H1 (cell line): ENCODE measurements around the gene FXYD5. TPM values are rescaled to one million over a fixed set of nuclear protein-coding genes. Genes with fewer than 3 reads are reported as not detected.

Source experiments
- RAD21 ChIP-seq, 2 experiments: IDR thresholded peaks in 1 of 2; conservative IDR thresholded peaks in 1 of 2; 2 replicates each; pipeline ENCODE4 v1.6.1; 2011; ENCODE audit warnings: low read depth in 2 of 2, low read length in 2 of 2, improper control_type of control experiment in 1 of 2, inconsistent platforms in 1 of 2, mild to moderate bottlenecking in 1 of 2, moderate library complexity in 1 of 2
- RNF2 ChIP-seq: fragments of 200-900, 300-1000 bp; sonication (generic); IDR thresholded peaks from 2 replicates; pipeline ENCODE4 v1.7.1; 2016; ENCODE audit warnings: borderline replicate concordance, low read depth, mild to moderate bottlenecking, antibody characterized with exemption, low read length; ENCODE audit not compliant: poor library complexity, severe bottlenecking; ENCODE audit errors: missing control alignments
- TBP ChIP-seq: IDR thresholded peaks from 2 replicates; pipeline ENCODE4 v1.6.1; 2011; ENCODE audit warnings: low read depth, low read length, improper control_type of control experiment
- polyA plus RNA-seq, 7 experiments: library from polyadenylated mRNA; depleted of rRNA in 3 of 7; stranded (reverse) in 5 of 7; unstranded in 2 of 7; fragments of >200 nt in 5 of 7; fragments of 200-250 nt in 2 of 7; gene quantifications; 1 replicate in 5 of 7; 2 replicates in 1 of 7; 4 replicates in 1 of 7; pipeline versions ENCODE4 v1.2.1 to v1.2.3, GENCODE V29; 2011 to 2013; ENCODE audit warnings: missing spikeins in 2 of 7, mixed read lengths in 2 of 7
- total RNA-seq: library from RNA; stranded (reverse); fragmentation: NEBNext Ultra II Directional; extraction: Animal tissue kit (Norgen Biotek cat#: 25700); gene quantifications from 2 replicates; pipeline ENCODE4 v1.2.1, GENCODE V29; 2021
- TF ChIP-seq, protein P1 (sequence below): fragments of 300-600 bp; sonication (generic); IDR thresholded peaks from 2 replicates; pipeline ENCODE4 v1.7.1; 2012; ENCODE audit warnings: low read length, moderate library complexity, mild to moderate bottlenecking, inconsistent platforms; ENCODE audit not compliant: insufficient replicate concordance
- TF ChIP-seq, protein P2 (sequence below): IDR thresholded peaks from 2 replicates; pipeline ENCODE4 v1.6.1; 2012; ENCODE audit warnings: inconsistent platforms

Gene FXYD5
- total and polyA plus RNA-seq, 2 of the 8 experiments (the other 6 are each of a cell fraction or from before 2014, with no cell fraction given), result 99.0 to 191 TPM

DNA sequence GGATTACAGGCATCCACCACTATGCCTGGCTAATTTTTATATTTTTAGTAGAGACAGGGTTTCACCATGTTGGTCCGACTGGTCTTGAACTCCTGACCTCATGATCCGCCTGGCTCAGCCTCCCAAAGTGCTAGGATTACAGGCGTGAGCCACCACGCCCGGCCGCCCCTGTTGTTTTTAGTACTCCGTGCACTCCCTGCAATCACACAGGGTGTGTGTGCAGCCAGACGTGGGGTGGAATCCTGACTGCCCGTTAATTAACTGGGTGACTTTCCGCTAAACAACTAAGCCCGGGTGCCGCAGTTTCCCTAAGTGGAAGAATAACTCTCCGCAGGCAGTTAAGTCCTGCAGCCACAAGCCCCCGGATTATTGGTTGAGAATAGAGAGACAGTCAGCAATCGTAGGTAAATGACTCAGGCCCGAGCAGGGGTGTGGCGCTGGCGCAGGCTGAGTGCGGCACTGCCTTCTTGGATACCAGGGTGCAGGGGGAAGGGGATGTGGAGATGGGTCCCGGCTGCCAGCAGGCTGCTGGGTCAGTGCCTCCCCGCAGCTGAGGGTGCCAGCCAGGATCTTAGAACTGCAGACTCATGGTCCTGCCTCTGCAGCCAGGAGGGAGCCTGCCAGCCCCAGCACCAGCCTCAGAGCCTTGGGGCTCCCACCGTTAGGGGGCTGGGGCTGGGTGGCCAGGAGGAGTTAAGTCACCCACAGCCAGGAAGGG lies 45.0 kb upstream of the FXYD5 start (continued):
- TF ChIP-seq, protein P1, sequence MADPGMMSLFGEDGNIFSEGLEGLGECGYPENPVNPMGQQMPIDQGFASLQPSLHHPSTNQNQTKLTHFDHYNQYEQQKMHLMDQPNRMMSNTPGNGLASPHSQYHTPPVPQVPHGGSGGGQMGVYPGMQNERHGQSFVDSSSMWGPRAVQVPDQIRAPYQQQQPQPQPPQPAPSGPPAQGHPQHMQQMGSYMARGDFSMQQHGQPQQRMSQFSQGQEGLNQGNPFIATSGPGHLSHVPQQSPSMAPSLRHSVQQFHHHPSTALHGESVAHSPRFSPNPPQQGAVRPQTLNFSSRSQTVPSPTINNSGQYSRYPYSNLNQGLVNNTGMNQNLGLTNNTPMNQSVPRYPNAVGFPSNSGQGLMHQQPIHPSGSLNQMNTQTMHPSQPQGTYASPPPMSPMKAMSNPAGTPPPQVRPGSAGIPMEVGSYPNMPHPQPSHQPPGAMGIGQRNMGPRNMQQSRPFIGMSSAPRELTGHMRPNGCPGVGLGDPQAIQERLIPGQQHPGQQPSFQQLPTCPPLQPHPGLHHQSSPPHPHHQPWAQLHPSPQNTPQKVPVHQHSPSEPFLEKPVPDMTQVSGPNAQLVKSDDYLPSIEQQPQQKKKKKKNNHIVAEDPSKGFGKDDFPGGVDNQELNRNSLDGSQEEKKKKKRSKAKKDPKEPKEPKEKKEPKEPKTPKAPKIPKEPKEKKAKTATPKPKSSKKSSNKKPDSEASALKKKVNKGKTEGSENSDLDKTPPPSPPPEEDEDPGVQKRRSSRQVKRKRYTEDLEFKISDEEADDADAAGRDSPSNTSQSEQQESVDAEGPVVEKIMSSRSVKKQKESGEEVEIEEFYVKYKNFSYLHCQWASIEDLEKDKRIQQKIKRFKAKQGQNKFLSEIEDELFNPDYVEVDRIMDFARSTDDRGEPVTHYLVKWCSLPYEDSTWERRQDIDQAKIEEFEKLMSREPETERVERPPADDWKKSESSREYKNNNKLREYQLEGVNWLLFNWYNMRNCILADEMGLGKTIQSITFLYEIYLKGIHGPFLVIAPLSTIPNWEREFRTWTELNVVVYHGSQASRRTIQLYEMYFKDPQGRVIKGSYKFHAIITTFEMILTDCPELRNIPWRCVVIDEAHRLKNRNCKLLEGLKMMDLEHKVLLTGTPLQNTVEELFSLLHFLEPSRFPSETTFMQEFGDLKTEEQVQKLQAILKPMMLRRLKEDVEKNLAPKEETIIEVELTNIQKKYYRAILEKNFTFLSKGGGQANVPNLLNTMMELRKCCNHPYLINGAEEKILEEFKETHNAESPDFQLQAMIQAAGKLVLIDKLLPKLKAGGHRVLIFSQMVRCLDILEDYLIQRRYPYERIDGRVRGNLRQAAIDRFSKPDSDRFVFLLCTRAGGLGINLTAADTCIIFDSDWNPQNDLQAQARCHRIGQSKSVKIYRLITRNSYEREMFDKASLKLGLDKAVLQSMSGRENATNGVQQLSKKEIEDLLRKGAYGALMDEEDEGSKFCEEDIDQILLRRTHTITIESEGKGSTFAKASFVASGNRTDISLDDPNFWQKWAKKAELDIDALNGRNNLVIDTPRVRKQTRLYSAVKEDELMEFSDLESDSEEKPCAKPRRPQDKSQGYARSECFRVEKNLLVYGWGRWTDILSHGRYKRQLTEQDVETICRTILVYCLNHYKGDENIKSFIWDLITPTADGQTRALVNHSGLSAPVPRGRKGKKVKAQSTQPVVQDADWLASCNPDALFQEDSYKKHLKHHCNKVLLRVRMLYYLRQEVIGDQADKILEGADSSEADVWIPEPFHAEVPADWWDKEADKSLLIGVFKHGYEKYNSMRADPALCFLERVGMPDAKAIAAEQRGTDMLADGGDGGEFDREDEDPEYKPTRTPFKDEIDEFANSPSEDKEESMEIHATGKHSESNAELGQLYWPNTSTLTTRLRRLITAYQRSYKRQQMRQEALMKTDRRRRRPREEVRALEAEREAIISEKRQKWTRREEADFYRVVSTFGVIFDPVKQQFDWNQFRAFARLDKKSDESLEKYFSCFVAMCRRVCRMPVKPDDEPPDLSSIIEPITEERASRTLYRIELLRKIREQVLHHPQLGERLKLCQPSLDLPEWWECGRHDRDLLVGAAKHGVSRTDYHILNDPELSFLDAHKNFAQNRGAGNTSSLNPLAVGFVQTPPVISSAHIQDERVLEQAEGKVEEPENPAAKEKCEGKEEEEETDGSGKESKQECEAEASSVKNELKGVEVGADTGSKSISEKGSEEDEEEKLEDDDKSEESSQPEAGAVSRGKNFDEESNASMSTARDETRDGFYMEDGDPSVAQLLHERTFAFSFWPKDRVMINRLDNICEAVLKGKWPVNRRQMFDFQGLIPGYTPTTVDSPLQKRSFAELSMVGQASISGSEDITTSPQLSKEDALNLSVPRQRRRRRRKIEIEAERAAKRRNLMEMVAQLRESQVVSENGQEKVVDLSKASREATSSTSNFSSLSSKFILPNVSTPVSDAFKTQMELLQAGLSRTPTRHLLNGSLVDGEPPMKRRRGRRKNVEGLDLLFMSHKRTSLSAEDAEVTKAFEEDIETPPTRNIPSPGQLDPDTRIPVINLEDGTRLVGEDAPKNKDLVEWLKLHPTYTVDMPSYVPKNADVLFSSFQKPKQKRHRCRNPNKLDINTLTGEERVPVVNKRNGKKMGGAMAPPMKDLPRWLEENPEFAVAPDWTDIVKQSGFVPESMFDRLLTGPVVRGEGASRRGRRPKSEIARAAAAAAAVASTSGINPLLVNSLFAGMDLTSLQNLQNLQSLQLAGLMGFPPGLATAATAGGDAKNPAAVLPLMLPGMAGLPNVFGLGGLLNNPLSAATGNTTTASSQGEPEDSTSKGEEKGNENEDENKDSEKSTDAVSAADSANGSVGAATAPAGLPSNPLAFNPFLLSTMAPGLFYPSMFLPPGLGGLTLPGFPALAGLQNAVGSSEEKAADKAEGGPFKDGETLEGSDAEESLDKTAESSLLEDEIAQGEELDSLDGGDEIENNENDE, result no peak
- TF ChIP-seq RNF2, result no peak
- TF ChIP-seq TBP, result no peak
- TF ChIP-seq, protein P2, sequence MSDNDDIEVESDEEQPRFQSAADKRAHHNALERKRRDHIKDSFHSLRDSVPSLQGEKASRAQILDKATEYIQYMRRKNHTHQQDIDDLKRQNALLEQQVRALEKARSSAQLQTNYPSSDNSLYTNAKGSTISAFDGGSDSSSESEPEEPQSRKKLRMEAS, result no peak
- TF ChIP-seq RAD21 (IDR thresholded peaks at IDR 0.05 in 1 of 2, conservative IDR thresholded peaks at IDR 0.05 in 1 of 2; ENCODE audit: low read depth in 2 of 2, low read length in 2 of 2), result no peak
- TF ChIP-seq, all 59 proteins: peak for 0
